HepG2 (cell line): ENCODE data around the gene DNTTIP2. TPM values are rescaled to one million over a fixed set of nuclear protein-coding genes. Genes with fewer than 3 reads are reported as not detected.
A peak's percentile ranks its signal among the peaks of the same experiment; 100 is the strongest.

Experiments
- BHLHE40 ChIP-seq: IDR thresholded peaks from 2 replicates; pipeline ENCODE4 v1.6.1; 2011; ENCODE audit warnings: low read length, improper control_type of control experiment
- MATR3 ChIP-seq: sonication (generic); formaldehyde crosslinking; IDR thresholded peaks from 2 replicates; pipeline ENCODE4 v1.4.0; 2020; ENCODE audit warnings: missing genetic modification reagents
- NRL ChIP-seq: sonication (generic); formaldehyde crosslinking; IDR thresholded peaks from 2 replicates; pipeline ENCODE4 v1.5.0; 2020; ENCODE audit warnings: missing genetic modification reagents, mild to moderate bottlenecking, moderate library complexity, borderline replicate concordance
- REL ChIP-seq: sonication (generic); formaldehyde crosslinking; conservative IDR thresholded peaks from 2 replicates; pipeline ENCODE4 v1.8.0; 2022; ENCODE audit warnings: mild to moderate bottlenecking, missing genetic modification reagents, moderate library complexity
- RNF2 ChIP-seq: fragments of 450-650 bp; conservative IDR thresholded peaks from 2 replicates; pipeline ENCODE4 v1.6.1; 2016; ENCODE audit warnings: low read depth
- SOX13 ChIP-seq, 3 experiments: fragments of 450-650 bp in 1 of 3; sonication (generic) in 1 of 3; formaldehyde crosslinking in 1 of 3; IDR thresholded peaks in 2 of 3; conservative IDR thresholded peaks in 1 of 3; 2 replicates each; pipeline versions ENCODE4 v1.5.0 to v1.6.1; 2016 to 2020; ENCODE audit warnings: antibody characterized with exemption in 1 of 3, mild to moderate bottlenecking in 1 of 3, missing compliant biosample characterization in 1 of 3, missing genetic modification reagents in 1 of 3, moderate library complexity in 1 of 3
- SP5 ChIP-seq: IDR thresholded peaks from 2 replicates; pipeline ENCODE4 v1.6.1; 2016; ENCODE audit warnings: low read depth, borderline replicate concordance
- SRF ChIP-seq: IDR thresholded peaks from 2 replicates; pipeline ENCODE4 v1.6.1; 2011; ENCODE audit warnings: mild to moderate bottlenecking, low read depth, low read length, moderate library complexity
- ZMYM4 ChIP-seq: sonication (generic); formaldehyde crosslinking; IDR thresholded peaks from 2 replicates; pipeline ENCODE4 v1.8.1; 2023; ENCODE audit warnings: mild to moderate bottlenecking, missing genetic modification reagents
- ZNF12 ChIP-seq: sonication (generic); formaldehyde crosslinking; IDR thresholded peaks from 2 replicates; pipeline ENCODE4 v1.5.0; 2020; ENCODE audit warnings: missing genetic modification reagents
- ZNF670 ChIP-seq: sonication (generic); formaldehyde crosslinking; IDR thresholded peaks from 2 replicates; pipeline ENCODE4 v1.8.0; 2022; ENCODE audit warnings: mild to moderate bottlenecking, missing genetic modification reagents, borderline replicate concordance
- ZNF766 ChIP-seq: sonication (generic); formaldehyde crosslinking; IDR thresholded peaks from 2 replicates; pipeline ENCODE4 v1.5.0; 2020; ENCODE audit warnings: missing genetic modification reagents, borderline replicate concordance
- polyA plus RNA-seq, 8 experiments: library from polyadenylated mRNA; depleted of rRNA in 3 of 8; stranded (reverse) in 7 of 8; unstranded in 1 of 8; fragments of >200 nt; fragmentation: Illumina TruSeq in 4 of 8; extraction: Trizol in 4 of 8; gene quantifications; 2 replicates each; pipeline versions ENCODE4 v1.2.1 to v1.2.3, GENCODE V29; 2011 to 2016; ENCODE audit warnings: low read depth in 4 of 8, missing spikeins in 1 of 8, mixed read lengths in 1 of 8; ENCODE audit not compliant: insufficient read depth in 1 of 8
- total RNA-seq, 5 experiments: library from RNA; depleted of rRNA; stranded (reverse); fragments of >200 nt; fragmentation: Illumina TruSeq; extraction: Trizol; gene quantifications; 2 replicates each; pipeline ENCODE4 v1.2.3, GENCODE V29; 2016; ENCODE audit warnings: low read depth in 1 of 5
- TF ChIP-seq, protein P1 (sequence below): IDR thresholded peaks from 2 replicates; pipeline ENCODE4 v1.6.1; 2016; ENCODE audit warnings: mild to moderate bottlenecking, missing biosample characterization, missing genetic modification reagents
- TF ChIP-seq, protein P2 (sequence below): sonication (generic); formaldehyde crosslinking; IDR thresholded peaks from 2 replicates; pipeline ENCODE4 v1.4.0; 2020; ENCODE audit warnings: mild to moderate bottlenecking, missing genetic modification reagents
- TF ChIP-seq, protein P3 (sequence below): sonication (generic); formaldehyde crosslinking; IDR thresholded peaks from 2 replicates; pipeline ENCODE4 v1.4.0; 2020; ENCODE audit warnings: missing genetic modification reagents, mild to moderate bottlenecking, borderline replicate concordance
- TF ChIP-seq, protein P4 (sequence below): IDR thresholded peaks from 2 replicates; pipeline ENCODE4 v1.6.1; 2012; ENCODE audit warnings: low read length, improper control_type of control experiment
- TF ChIP-seq, protein P5 (sequence below): sonication (generic); formaldehyde crosslinking; IDR thresholded peaks from 2 replicates; pipeline ENCODE4 v1.4.0; 2020; ENCODE audit warnings: mild to moderate bottlenecking, missing genetic modification reagents

The DNTTIP2 gene
- total and polyA plus RNA-seq, 2 of the 13 experiments (the other 11 are each of a cell fraction or from before 2014, with no cell fraction given), result 11.4 to 63.3 TPM

DNA sequence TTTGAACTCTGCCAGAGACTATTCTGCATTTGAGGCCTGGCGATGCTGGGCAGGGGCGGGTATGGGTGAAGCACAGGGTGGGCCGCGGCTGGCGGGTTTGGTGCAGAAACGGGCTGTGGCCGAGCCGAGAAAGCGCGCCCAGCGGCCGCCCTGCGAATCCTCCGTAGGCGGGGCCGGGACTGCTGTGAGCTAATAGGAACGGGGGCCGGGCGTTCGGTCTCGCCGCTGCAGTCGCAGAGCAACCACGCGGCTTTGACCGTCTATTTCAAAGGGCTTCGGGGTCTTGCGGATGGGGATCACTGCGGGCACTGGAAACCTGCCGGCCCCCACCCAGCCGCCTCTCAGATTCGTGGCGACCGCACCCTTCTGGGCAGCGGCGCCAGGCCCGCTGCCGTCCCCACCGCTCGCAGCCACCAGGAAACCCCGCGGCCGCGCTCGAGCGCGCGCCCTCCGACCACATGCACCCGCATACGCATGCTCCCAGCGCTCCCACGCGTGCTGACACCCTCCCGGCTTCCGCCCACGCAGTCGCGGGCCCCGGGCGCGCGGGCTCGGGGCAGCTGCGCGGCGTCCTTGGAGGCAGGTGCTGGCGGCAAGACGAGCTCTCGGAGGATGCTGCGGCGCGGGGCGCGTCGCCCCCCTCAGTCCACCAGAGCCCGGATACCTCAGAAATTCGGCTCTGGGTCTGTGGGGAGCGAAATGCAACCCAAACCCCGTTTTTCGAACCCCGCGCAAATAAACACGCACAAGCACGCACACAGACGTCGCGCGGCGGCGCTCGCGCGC is 32.6 kb downstream of the DNTTIP2 start (continued):
- TF ChIP-seq, protein P1, sequence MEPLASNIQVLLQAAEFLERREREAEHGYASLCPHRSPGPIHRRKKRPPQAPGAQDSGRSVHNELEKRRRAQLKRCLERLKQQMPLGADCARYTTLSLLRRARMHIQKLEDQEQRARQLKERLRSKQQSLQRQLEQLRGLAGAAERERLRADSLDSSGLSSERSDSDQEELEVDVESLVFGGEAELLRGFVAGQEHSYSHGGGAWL (CRISPR knock-in tag), result peak; percentile 41
- TF ChIP-seq NRL (CRISPR knock-in tag) (no peak; the same call in 1 of the 2 replicates), ZMYM4 (CRISPR knock-in tag) (0 out of 2 replicates have a peak, but pooled peaks have one; percentile 26), SP5 (CRISPR knock-in tag) (peak; percentile 28; the same call in 1 of the 2 replicates), REL (CRISPR knock-in tag) (peak; percentile 75; the same call in 1 of the 2 replicates), SOX13 (IDR thresholded peaks at IDR 0.05) (no peak), SOX13 (CRISPR knock-in tag; conservative IDR thresholded peaks at IDR 0.05 in 1 of 2, IDR thresholded peaks at IDR 0.05 in 1 of 2) (no peak; a peak in 1 of 4 replicates), ZNF12 (no peak), SRF (no peak), MATR3 (CRISPR knock-in tag) (no peak), BHLHE40 (no peak), ZNF766 (peak; percentile 75), ZNF670 (no peak), RNF2 (no peak)
- TF ChIP-seq, protein P2, sequence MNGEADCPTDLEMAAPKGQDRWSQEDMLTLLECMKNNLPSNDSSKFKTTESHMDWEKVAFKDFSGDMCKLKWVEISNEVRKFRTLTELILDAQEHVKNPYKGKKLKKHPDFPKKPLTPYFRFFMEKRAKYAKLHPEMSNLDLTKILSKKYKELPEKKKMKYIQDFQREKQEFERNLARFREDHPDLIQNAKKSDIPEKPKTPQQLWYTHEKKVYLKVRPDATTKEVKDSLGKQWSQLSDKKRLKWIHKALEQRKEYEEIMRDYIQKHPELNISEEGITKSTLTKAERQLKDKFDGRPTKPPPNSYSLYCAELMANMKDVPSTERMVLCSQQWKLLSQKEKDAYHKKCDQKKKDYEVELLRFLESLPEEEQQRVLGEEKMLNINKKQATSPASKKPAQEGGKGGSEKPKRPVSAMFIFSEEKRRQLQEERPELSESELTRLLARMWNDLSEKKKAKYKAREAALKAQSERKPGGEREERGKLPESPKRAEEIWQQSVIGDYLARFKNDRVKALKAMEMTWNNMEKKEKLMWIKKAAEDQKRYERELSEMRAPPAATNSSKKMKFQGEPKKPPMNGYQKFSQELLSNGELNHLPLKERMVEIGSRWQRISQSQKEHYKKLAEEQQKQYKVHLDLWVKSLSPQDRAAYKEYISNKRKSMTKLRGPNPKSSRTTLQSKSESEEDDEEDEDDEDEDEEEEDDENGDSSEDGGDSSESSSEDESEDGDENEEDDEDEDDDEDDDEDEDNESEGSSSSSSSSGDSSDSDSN (CRISPR knock-in tag), result peak; percentile 92
- TF ChIP-seq, protein P3, sequence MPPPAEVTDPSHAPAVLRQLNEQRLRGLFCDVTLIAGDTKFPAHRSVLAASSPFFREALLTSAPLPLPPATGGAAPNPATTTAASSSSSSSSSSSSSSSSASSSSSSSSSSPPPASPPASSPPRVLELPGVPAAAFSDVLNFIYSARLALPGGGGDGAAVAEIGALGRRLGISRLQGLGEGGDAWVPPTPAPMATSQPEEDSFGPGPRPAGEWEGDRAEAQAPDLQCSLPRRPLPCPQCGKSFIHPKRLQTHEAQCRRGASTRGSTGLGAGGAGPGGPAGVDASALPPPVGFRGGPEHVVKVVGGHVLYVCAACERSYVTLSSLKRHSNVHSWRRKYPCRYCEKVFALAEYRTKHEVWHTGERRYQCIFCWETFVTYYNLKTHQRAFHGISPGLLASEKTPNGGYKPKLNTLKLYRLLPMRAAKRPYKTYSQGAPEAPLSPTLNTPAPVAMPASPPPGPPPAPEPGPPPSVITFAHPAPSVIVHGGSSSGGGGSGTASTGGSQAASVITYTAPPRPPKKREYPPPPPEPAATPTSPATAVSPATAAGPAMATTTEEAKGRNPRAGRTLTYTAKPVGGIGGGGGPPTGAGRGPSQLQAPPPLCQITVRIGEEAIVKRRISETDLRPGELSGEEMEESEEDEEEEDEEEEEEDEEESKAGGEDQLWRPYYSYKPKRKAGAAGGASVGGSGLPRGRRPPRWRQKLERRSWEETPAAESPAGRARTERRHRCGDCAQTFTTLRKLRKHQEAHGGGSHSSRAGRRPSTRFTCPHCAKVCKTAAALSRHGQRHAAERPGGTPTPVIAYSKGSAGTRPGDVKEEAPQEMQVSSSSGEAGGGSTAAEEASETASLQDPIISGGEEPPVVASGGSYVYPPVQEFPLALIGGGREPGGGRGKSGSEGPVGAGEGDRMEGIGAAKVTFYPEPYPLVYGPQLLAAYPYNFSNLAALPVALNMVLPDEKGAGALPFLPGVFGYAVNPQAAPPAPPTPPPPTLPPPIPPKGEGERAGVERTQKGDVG (CRISPR knock-in tag), result no peak
- TF ChIP-seq, protein P4, sequence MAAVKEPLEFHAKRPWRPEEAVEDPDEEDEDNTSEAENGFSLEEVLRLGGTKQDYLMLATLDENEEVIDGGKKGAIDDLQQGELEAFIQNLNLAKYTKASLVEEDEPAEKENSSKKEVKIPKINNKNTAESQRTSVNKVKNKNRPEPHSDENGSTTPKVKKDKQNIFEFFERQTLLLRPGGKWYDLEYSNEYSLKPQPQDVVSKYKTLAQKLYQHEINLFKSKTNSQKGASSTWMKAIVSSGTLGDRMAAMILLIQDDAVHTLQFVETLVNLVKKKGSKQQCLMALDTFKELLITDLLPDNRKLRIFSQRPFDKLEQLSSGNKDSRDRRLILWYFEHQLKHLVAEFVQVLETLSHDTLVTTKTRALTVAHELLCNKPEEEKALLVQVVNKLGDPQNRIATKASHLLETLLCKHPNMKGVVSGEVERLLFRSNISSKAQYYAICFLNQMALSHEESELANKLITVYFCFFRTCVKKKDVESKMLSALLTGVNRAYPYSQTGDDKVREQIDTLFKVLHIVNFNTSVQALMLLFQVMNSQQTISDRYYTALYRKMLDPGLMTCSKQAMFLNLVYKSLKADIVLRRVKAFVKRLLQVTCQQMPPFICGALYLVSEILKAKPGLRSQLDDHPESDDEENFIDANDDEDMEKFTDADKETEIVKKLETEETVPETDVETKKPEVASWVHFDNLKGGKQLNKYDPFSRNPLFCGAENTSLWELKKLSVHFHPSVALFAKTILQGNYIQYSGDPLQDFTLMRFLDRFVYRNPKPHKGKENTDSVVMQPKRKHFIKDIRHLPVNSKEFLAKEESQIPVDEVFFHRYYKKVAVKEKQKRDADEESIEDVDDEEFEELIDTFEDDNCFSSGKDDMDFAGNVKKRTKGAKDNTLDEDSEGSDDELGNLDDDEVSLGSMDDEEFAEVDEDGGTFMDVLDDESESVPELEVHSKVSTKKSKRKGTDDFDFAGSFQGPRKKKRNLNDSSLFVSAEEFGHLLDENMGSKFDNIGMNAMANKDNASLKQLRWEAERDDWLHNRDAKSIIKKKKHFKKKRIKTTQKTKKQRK, result no peak
- TF ChIP-seq, protein P5, sequence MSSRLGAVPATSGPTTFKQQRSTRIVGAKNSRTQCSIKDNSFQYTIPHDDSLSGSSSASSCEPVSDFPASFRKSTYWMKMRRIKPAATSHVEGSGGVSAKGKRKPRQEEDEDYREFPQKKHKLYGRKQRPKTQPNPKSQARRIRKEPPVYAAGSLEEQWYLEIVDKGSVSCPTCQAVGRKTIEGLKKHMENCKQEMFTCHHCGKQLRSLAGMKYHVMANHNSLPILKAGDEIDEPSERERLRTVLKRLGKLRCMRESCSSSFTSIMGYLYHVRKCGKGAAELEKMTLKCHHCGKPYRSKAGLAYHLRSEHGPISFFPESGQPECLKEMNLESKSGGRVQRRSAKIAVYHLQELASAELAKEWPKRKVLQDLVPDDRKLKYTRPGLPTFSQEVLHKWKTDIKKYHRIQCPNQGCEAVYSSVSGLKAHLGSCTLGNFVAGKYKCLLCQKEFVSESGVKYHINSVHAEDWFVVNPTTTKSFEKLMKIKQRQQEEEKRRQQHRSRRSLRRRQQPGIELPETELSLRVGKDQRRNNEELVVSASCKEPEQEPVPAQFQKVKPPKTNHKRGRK (CRISPR knock-in tag), result no peak
